GM19467 (cell line): ENCODE results near the gene TSPEAR.

Source experiments
- ATAC-seq: cut with Tn5 transposase; IDR thresholded peaks from one replicate; pipeline ENCODE4 v1.9.1; 2021; ENCODE audit warnings: mild to moderate bottlenecking, moderate library complexity; ENCODE audit not compliant: unreplicated experiment

Gene TSPEAR

DNA sequence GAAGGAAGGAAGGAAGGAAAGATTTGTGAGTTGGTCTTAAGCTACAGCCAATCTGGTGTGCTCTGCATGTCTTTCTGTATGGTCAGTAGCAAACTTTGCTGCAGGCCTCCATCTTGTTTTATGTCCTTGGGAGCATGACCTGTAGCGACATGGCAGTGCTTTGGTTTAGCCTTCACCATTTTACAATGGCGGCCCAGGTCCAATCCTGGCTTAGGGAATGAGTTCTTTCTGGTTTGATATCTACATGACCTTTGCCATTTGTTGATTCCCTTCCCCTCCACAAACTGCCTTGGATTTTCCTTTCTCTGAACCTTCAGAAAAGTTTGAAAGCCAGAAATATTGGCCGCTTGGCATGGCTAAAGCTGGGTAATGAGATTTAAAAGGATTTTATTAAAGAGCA is 30.5 kb upstream of the TSPEAR start:
- ATAC-seq = no peak

DNA sequence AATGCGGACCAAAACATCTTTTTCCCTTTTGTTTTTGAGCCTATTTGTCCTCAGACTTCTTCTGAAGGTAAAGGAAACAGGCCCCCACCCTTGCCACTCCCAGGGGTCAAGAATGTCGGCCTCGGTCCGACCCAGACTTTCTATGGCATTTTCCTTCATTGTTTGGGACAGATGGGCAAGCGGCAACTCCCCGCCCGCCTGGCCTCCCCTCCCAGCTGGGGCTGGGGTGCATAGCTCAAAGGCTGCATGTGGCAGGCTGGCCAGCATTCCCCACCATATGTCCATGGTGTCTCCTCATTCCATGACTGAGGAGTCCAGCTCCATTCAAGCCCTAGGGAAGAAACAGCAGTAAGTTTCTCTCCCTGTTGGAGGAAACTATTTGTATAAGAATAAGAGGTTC is 29.4 kb upstream of the TSPEAR start:
- no peak for ATAC-seq

DNA sequence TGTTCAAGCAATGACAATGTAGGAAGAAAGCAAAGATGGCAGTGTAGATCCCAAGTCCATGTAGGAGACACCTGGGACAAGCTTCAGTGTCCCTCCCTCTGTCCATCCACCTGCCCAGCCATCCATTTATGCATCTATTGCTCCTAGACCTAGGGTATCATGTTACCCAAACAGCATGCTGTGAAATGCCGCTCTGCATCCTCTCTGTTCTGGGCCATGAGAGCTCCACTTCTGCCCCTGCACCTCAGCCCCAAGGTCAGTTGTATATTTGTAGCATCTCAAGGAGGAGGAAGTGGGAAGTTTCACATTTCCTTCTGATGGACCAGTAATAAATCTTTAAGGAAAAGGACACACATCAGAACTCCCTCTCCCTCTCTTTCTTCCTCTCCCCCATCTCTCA is 27.9 kb upstream of the TSPEAR start:
- ATAC-seq = no peak

DNA sequence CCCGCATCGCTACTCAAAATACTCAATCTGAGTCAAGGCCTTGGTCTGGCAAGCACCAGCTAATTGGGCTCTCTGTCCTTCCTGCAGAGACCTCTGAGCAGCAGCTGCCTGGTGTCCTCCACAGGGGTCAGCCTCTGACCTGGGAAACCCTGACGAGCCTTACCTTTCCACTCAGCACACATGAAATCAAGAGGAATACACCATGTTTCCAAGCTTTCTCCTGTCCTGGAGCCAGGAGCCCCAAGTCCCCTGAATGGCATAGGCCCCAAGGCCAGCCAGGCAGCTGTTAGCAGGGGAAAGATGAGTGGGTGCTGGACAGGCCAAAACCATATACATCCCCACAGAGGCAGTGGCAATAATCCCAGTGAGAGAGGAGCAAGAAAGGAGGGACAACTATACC is 27.2 kb upstream of the TSPEAR start:
- no peak for ATAC-seq

DNA sequence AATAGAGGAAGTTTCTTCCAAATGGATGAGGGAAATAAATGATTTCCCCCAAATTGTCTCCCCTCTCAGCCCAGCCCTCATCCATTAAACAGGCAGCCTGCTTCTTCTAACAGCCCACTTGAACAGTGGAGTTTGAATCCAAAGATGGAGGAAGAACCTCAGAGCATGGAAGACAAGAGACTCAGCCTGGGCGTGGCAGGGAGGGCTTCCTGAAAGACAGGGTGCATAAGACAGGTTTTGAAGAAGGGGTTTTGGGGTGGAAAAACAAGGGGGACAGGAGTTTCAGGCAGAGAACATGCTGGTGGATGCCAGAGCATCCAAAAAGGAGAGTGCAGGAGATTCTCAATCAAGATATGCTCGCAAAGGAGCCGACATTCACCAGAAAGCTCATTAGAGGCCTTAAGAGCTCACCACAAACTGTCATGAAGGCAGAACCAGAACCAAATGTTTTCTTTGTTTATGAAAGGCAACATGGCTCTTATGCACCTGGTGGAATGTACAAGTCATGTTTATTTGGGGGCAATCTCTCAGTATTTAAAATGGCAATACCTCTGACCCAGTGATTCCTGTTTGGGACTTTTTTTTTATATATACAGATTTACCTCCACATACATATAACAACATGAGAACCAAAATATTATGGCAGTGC is 26.5 kb upstream of the TSPEAR start:
- ATAC-seq = no peak

DNA sequence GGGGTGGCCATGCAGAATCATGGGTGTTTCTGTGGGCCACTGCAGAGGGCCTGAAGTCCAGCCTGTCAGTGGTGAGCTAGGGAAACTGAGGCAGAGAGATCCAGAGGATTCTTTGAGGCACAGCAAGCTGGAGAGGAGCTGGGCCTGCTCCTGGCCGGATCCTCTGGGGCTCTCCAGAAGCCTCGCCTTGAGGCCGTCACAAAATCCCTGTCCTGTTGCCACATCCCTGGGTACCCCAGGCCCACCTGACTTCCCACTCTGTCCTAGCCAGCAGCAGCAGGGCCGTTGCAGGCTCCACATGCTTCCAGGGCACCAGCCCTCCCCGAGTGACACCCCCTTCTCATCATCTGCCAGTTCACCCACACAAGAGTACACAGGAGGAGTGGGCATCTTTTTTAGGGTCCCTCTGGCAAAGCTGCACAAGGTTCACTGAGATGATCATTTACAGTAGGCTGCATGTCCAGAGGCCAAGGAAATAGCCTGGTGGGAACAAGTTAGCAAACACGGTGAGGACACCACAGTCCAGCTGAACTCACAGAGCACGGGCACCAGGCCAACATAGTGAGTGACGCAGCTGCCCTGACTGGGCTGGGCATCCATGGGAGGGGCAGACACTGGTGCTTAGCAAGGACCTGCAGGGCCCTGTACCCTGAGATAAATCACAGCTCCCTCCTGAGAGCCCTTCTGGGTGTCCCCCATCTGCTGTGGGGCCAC is 25.1 kb upstream of the TSPEAR start:
- no peak for ATAC-seq

DNA sequence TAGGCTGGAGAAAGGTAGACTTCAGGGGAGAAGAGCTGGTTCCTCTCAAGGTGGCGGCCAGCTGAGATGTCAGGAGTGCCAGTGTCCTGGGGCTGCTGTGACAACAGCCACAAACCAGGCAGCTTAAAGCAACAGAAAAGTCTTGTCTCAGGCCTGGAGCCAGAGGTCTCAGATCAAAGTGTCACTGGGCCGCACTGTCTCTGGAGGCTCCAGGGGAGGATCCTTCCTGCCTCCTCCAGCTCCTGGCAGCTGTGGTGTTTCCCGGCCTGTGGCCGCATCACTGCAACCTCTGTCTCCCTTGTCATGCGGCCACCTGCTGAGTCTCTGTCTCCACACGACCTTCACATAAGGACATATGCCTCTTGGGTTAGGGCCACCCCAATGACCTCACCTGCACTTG is 24.4 kb upstream of the TSPEAR start:
- no peak for ATAC-seq

DNA sequence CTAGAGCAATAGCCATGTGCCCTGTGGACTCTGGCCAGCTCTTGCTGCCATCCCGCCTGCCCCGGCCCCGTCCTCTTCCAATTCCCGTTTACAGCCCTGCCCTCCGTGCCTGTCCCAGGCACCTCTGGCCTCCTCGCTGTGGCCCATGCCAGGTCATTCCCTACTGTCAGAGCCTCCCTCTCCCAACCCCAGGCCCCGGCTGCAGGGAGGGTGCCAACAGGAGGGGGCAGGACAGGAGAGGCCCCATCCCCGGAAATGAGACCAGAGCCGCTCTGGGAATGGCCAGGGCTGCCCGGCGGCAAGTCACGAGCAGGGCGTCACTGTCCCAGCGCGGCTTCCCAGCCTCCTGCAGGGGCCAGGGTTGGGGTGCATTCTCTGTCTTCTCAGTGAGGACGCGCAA is 23.5 kb upstream of the TSPEAR start:
- no peak for ATAC-seq

DNA sequence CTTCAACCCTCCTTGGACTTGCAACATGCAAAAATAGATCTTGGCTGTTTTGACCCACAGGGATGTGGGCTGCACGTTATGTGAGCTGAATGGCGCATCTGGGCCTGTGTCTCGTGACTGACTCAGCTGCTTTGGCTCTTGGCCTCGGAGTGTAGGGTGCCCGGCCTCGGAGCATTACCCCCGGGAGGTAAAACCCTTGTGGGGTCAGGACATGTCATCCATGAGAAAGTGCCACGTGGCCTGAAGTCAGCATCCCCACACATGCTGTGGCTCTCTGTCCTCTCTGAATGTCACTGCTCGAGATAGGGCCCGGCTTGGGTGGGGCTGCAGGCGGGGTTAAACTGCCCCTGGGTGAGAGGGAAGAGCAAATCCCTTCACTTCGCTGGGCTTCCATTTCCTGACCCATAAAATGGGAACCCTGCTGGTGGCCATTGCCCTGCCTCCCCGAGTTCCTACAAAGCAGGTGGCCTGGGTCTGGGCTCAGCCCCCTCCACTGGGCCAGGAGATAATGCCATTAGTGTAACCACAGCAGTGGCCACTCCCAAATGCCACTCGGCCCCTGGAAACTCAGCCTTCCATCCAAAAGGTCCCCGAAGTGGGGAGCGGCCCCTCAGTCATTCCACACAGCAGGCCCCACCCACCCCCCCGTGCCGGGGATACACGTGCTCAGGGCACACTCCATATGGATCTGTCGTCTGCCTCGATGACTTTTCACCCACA is 22.8 kb upstream of the TSPEAR start:
- no peak for ATAC-seq

DNA sequence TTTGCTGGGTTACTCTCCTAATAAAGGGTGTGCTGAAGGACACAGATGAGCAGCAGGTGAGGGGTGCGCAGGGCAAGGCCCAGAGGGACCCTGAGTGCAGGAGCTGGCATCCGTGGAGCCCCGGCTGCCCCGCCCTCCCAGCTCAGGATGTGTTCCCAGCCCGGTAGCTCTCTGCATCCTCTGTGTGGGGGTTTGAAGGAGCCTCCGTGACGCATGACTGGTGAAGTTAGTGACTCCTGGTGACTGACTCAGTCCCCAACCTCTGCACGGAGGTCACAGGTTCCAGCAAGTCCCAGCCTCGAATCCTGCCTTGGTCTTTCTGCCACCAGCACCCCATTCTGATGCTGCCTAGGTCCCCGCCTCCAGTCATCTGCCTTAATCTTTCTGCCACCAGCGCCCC is 21.6 kb upstream of the TSPEAR start:
- ATAC-seq = no peak

DNA sequence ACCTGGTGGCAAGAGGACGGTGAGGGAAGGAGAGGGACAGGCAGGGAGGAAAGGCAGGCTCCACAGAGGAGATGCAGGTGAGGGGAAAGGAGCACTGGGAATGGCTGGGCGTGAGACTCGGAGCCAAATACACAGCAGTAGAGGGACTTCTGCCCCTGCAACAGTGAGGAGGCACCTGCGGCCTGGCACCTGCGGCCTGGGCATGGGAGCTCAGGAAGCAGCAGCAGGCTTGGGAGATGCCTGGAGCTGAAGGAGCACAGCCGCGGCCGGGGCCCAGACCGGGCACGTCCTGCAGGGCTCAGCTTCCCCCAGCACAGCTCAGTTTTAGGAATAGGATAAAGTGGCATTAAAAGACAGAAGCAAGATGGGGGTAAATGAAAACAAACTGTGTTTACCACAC is 20.9 kb upstream of the TSPEAR start:
- ATAC-seq = no peak

DNA sequence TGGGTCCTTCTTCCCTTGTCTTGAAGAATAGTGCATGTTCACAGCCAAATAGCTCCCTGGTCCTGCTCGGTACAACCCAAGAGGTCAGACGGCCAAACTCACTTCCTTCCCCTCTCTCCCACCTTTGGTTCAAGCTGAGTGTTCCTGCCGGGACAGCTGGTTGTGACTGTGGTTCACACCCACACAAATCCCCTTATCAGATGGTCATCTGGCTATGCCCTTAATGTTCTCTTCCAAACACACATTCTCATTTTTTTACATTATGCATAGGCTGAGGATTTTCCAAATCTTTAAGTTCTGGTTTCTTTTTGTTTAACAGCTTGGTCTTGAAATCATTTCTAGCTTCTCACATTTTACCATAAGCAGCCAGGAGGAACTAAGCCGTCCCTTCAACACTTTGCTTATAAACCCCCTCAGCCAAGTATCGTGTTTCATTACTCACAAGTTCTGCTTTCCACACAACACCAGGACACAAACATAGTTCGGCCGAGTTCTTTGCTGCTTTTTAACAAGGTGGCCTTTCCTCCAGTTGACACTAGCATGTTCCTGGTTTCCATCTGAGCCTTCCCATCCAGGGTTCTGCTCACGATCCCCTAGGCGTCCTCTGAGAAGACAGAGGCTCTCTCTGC is 19.7 kb upstream of the TSPEAR start:
- ATAC-seq = no peak

DNA sequence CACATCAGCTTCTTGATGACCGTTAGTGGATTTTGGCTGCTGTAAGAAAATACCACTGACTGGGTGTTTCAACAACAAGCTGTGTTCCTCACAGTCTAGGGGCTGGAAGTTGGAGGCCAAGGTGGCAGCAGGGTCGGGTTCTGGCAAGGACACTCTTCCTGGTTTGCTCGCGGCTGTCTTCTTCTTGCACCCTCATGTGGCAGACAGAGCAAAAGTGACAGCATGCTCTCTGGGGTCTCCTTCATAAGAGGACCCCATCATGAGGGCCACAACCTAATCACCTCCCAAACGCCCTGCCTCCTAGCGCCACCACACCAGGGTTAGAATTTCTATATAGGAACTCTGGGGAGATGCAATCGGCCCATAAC is 18.6 kb upstream of the TSPEAR start:
- no peak for ATAC-seq

DNA sequence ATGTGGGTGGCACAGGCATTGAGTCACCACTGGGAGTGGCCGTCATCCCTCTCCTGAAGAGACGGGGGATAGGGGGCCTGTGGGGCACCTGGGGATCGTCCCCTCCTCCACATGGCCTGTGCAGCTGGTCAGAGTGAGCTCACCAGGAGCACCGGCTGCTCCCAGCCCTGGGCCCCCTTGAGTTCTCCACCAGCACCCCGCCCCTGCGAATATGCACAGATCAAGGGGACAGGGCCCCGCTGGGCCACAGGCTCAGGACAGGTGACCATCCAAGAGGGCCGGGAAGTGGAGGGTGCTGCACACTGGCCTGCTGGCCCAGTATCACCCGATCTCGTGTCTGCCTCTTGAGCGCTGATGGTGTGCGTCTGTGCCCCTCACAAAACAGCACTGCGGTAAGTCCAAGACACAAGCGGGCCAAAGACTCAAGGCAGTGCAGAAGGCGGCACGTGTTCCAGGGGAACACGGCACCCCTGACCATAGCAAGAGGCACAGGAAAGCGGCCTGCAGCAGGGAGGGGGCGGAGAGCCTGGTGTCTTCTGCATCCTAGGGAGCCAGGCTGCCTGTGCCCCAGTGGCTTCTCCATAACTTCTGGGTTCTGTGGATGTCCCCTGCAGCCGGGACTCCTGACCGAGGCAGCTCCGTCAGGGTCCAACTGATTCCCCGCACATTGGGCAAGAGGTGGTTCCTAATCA is 18.1 kb upstream of the TSPEAR start:
- no peak for ATAC-seq

DNA sequence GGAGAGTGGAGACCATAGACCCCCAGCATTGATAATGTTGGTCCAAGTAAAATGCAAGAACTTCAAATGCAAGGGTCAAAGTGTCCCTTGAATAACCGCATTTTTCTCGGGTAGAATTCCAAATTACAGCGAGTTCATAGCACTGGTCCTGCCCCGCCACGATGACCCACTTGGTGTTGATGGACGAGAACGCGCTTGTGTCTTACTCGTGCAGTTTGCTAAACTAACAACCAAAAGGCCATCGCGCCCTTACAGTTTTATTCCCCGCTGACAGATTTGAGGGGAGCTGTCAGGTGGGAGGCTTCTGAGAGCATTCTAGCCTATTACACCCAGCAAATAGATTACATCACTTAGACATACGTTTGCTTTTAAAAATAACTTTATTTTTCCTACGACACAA is 17.3 kb upstream of the TSPEAR start:
- ATAC-seq = no peak

DNA sequence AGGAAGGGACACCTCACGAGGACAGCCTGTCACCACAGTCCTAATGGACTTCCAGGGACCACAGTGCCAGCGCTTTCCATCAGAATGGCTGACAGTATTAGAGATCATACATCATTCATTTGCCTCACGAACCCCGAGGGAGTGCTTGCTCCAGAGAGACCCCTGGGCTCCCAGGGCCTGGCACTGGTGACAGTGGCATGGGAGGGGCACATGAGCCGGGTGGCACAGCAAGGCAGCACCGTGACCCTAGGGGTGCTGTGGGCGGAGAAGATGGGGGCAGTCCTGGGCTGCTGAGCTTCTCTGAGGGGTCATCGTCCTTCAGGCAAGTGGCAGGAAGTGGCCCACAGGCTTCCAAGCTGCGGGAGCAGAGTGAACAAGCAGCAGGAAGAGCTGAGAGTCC is 16.4 kb upstream of the TSPEAR start:
- no peak for ATAC-seq

DNA sequence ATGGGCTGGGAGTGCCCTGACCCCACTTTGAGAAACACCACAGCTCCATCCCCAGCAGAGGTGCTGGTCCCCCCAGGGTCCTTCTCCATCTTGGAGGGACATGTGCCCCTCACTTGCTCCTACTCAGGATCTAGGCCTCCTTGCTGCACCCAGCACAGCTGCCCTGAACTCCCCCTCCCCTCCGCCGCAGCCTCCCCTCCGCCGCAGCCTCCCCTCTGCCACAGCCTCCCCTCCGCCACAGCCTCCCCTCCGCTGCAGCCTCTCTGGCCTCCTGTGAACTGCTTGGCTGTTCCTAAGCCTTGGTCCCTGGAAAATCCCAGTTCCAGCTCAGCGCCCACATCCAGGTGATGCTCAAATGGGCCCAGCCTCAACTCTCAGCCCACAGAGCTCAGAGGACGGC is 15.9 kb upstream of the TSPEAR start:
- ATAC-seq = no peak

DNA sequence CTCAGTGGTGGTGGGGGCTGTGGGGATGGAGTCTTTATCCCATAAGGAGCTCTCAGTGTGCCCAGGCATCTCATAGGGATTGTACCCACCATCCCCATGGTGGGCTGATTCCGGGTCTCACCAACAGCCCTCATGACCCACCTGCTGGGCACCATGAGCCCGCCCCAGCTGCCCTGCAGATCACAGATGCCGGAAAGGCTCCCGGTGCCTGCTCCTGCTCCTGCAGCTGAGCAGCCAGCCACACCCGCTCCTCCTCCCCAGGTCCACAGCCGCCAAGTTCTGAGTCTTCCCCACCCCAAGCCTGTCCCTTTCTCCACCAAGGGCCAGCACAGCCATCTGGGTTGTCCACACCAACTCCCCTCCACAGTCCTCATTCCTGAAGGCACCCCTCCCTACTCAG is 15.5 kb upstream of the TSPEAR start:
- ATAC-seq = no peak

DNA sequence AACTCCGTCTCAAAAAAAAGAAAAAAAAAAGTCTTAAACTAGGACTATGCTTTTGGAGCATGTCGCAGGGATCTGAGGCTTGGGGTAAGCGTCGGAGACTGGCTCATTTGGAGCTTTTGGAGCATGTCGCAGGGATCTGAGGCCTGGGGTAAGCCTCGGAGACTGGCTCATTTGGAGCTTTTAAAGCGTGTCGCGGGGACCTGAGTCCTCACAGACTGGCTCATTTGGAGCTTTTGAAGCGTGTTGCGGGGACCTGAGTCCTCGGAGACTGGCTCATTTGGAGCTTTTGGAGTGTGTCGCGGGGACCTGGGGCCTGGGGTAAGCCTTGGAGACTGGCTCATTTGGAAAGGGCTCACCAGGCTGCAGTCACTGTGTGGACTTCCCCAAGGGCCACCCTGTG is 13.6 kb upstream of the TSPEAR start:
- no peak for ATAC-seq

DNA sequence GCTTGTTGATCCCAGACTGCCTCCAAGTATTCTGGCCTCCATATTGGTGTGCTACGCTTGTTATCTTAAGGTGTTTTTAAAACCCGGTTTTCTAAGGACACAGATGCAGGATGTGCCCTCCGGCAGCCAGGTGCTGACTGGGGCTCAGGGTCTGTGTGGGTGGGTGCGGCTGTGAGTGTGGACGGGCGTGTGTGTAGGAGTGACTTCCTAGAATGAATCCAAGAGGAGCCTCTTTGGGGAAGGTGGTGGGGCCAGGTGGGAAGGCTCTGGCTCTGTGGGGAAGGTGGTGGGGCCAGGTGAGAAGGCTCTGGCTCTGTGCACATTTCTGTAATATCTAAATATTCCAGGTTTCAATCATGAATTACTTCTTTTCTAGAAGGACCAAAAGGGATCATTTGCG is 12.8 kb upstream of the TSPEAR start:
- ATAC-seq = no peak
